Pons (tissue), 1 donor: ENCODE measurements around the gene SARDH.

Experiments used
- DNase-seq: peaks from one replicate; pipeline ENCODE4 v3.0.0-alpha.2; 2016; ENCODE audit warnings: low spot score

SARDH gene

GRCh38 chr9:133715866-133716563, 22.1 kb downstream of the SARDH start:
- no peak for DNase-seq

DNA sequence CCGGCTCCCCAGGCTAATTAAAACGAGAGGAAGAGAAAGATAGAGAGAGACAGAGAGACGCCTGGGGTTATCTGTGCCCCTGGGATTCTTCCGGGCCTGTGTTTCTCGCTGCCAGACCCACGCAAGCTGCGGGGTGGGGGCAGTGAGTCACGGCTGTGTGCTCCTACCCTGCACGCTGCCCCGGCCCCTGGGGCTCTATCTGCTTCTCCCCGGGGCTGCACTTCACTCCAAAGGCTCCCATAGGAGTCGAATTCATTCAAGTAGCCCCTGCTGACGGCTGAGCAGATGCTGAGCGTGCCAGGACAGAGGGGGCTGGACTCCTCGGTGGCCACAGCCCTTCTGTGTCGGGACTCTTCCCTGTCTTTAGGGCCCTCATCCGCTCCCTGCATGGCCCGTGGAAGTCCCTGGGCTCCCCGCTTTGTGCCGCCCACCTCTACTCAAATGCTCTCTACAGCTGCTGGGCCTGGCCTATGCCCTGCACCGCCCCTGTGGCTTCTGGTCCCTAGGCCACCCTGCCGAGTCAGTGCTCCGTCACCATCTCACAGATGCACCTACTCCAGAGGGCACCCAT, 22.8 kb downstream of the SARDH start:
- no peak for DNase-seq

GRCh38 chr9:133714606-133715294, 23.4 kb downstream of the SARDH start:
- DNase-seq: no peak

DNA sequence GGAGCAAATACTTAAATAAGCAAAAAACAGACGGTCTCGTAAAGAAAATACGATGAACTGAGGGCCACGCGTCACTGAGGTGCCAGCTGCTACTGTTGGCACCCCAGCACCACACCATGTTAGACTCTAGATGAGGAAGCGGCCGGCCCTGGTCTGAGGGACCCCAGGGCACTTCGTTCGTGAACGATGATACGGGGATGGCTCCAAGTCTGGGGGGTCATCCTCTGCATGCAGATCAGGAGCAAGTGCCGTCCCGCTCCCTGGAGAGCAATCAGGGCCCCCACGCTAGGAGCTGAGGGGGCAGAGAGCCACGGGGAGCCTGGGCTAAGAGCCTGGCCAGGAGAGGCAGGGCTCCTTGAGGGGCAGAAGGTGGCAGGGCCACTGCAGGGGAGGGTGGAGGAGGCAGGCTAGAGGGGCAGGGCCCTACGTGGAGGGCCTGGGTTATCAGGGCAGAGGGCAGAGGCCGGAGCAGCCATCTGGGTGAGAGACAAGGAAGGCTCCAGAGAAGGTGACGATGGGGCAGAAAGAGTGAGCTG, 24.1 kb downstream of the SARDH start:
- no peak for DNase-seq

DNA sequence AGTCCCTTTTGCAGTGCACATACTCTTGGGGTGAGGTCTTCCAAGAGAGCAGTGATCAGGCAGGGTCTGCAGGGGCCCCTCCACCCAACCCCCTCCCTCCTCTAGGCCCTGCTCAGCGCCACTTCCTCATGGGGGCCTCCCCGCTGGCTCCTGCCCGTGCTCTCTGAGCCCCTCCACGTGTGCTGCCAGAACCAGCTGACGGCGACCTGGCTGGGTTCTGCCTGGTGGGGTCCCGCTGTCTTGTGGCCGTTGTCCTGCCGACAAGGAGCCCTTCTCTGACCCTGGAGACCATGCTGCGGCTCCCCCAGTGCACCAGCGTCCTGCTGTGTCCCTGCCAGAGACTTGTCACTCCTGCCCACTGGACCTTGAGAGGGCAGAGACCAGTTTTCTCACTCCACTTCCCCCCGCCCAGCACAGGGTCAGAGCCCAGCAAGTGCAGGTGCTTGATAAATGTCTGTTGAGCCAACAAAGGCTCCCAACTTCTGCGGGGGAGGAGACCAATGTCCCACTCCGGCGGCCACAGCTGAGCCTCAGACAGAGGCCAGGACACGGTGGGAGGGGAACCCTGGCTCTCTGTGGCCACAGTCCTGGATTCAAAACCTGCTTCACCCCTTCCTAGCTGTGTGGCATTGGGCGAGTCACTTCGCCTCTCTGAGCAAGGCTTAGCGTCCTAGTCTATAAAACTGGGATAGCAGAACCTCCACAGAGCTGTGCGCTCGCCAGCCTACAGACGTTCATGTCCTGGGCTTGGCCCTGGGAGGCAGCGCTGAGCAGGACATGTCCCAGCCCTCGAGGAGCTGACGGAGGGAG, 24.8 kb downstream of the SARDH start:
- no peak for DNase-seq

DNA sequence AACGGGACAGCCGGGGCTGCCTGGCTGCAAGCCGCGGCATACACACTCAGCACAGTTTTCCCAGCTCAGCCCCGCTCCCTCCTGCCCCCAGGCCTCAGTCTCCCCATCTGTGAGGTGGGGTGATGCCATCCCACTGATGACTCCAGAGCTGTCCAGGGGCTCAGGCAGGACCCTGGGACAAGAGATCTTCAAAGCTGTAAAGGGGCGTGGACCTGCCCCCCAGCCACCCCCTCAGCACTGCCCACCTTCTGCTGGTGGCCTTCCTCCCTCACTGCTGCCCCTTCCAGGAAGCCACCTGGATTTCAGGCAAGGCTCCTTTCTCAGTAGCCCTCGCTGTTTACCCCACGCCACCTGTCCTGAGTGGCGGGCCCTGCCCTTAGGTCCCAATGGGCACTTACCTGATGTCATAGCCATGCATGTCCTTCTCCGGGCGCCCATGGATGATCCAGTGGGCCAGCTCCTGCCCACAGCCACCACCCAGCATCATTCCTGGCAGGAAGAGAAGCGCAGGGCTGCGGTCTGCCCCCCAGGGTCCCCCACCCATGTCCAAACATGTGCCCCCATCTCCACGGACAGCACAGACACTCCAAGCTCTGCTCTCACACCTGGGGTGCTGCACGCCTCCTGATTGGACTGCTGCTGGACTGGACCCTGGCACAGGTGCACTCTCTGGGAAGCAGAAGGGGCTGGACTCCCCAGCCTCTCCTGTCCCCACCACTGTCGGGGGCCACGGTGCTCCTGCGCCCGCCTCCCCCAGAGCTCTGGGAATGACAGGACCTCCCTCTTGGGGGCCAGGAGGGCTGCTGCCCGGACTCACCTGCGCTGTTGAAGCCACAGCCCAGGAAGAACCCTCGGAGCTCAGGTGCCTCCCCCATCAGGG, 25.7 kb downstream of the SARDH start:
- no peak for DNase-seq

- DNase-seq: no peak
Measured at GRCh38 chr9:133711428-133712220, 26.5 kb downstream of the SARDH start.

- no peak for DNase-seq
Measured at GRCh38 chr9:133710661-133711427, 27.3 kb downstream of the SARDH start.

- no peak for DNase-seq
Measured at GRCh38 chr9:133709691-133710571, 28.2 kb downstream of the SARDH start.

GRCh38 chr9:133709015-133709611, 29.0 kb downstream of the SARDH start:
- no peak for DNase-seq

DNA sequence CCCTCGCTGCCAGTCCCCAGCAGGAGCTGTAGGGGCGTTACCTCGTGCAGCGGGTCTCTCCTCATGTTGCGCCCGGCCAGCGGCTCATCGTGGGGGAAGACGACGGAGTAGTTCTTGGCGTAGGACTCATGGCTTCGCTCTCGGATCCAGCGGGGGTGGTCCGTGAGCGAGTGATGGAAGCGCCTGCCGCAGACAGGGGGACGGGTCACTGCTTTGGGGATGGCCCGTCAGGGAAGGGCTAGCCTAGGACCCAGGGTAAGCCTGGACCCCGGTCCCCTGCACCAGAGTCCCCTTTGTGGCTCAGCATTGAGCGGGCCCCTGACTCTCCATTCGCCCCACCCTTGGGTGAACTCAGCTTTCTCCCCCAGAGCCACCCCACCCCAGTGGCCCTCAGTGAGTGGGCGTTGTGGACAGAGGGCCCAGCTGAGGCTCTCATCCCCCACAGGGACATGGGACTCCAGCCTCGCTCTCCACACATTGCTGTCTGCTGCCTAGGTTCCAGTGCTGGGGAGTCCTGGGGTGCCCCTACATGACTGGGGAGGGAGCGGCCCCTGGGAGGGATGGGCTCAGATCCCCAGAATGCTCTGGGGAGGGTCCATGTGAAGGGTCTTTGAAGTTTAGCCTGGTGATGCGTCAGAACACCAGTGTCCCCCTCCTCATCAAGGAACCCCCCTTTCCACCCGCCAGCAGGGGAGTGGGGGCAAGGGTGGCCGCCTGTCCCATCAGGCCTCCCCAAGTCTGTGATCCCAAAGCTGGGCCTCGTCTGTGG, 29.7 kb downstream of the SARDH start:
- DNase-seq: no peak

- no peak for DNase-seq
Measured at GRCh38 chr9:133707763-133708245, 30.3 kb downstream of the SARDH start.

DNA sequence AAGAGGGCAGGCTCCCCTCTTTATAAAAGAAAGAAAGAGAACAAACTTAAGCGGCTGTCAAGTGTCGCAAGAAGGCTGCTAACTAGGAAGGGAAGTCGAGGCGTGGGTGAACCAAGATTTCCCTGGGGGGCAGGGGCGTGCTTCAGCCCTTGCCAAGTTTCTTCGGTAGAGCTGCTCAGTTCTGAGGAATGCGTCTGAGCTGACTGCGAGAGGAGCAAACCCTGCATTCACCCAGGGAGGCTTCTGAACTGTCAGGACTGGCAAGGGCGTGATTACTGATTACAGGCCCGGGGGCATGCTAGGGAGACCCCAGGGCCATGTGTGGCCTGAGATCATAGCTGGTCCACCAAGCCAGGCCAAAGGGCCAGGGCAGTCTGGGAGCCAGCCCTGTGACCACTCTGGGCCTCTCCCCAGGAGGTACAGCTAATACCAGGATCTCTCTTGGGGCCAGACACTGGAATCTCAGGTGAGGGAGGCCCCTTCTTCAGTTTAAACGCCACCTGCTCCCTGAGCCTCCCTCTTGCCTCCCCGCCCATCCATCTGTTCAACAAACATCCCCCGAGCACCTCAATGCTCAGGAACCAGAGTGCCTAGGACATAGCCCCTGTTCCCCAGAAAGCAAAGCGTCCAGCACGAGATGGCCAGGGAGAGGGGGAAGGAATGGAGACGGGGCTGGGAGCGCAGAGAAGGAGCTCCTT, 30.9 kb downstream of the SARDH start:
- DNase-seq: no peak

DNA sequence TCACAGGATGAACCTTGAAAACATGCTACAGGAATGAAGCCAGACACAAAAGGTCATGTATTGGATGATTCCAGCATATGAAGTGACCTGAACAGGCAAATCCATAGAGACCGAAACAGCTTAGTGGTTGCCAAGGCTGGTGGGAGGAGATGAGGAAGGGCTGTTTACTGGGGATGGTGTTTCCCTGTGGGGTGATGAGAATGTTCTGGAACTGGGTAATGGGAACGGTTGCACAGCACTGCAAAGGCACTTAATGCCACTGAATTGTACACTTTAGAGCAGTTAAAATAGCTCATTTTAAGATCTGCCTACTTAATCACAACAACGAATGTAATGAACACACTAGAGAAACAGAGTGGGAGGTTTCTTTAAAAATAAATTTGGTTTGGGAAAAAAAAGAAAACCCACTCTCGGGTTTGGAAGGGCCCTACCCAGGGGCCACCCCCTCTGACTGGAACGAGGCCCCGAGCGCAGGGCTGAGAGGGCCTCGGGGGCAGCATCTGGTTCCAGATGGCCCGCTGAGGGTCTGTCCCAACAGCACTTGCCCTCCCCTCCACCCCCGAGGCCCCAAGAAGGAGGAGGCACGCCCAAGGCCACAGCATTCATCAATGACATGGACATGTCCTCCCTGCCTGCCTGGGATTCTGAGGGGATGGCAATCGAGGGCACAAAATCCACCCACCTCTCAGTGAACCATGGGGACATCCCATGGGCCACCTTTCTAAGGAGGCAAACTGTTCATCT, 31.7 kb downstream of the SARDH start:
- no peak for DNase-seq

DNA sequence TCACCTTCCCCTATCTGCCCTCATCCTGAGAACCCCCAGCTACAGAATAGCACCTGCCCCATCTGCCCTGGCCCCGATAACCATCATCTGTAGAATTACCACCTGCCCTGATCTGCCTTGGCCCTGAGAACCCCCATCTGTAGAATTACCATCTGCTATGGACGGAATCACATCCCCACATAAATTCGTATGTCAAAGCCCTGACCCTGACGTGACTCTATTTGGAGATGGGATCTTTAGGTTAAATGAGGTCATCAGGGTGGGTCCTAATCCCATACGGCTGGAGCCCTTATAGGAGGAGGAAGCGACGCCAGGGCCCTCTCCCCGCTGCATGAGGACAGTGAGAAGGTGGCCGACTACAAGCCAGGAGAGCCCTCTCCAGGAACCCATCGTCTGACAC, 32.6 kb downstream of the SARDH start:
- DNase-seq: no peak

- DNase-seq: no peak
Measured at GRCh38 chr9:133704711-133705181, 33.4 kb downstream of the SARDH start.
